K562 (cell line): Measurements from ENCODE around the gene STK24. TPM values are rescaled to one million over a fixed set of nuclear protein-coding genes. Genes with fewer than 3 reads are reported as not detected.

Source experiments
- ATAC-seq: fragments of 200-7000 bp; cut with Tn5 transposase; 3 replicates; pipeline ENCODE4 v1.9.1; 2020; ENCODE audit warnings: moderate library complexity
- BruUV-seq: library from RNA; stranded (reverse); fragments of 400-500 nt; replicated peaks from 2 replicates; lab custom pipeline; 2021; lab: Mats Ljungman, UMichigan
- CTCF ChIA-PET: fragments of 300-600 bp; formaldehyde crosslinking; extraction: SDS; loops from one replicate; lab custom pipeline; 2021; ENCODE audit warnings: low intra/inter-chr PET ratio; lab: Yijun Ruan, JAX
- POLR2A ChIA-PET: fragments of 300-600, 350-650 bp; sonication (Branson Sonifier 250); formaldehyde crosslinking; extraction: SDS; loops from one replicate; lab custom pipeline; 2021; ENCODE audit warnings: antibody characterized with exemption, inconsistent platforms; lab: Yijun Ruan, JAX
- DNase-seq, 4 experiments: peaks; one replicate each; pipeline versions ENCODE4 v3.0.0 to v3.0.0-alpha.2; 2011 to 2018; ENCODE audit warnings: low spot score in 3 of 4, mixed read lengths in 3 of 4; ENCODE audit errors: extremely low read depth in 1 of 4
- FAIRE-seq: peaks from 2 replicates; lab custom pipeline; 2011; peaks lifted over from hg19 to GRCh38; lab: Jason Lieb, UNC
- H2AFZ ChIP-seq: 2 replicates; pipeline ENCODE4 v1.6.0; 2011; ENCODE audit warnings: low read depth, low read length, control low read depth, inconsistent platforms
- H3K27ac ChIP-seq: fragments of 200-600 bp; 3 replicates; pipeline ENCODE4 v1.8.0; 2011; ENCODE audit warnings: low read depth, mild to moderate bottlenecking, control low read depth, inconsistent platforms, low read length, moderate library complexity, mixed read lengths; ENCODE audit errors: extremely low read depth
- H3K27me3 ChIP-seq, 2 experiments: fragments of 300-600 bp in 1 of 2; 2 replicates in 1 of 2; 3 replicates in 1 of 2; pipeline versions ENCODE4 v1.6.0 to v1.8.0; 2011; ENCODE audit warnings: inconsistent platforms in 2 of 2, low read length in 2 of 2, mild to moderate bottlenecking in 1 of 2, mixed read lengths in 1 of 2, moderate library complexity in 1 of 2; ENCODE audit not compliant: control insufficient read depth in 2 of 2, insufficient read depth in 2 of 2
- H3K36me3 ChIP-seq: fragments of 300-600 bp; 3 replicates; pipeline ENCODE4 v1.8.0; 2011; ENCODE audit warnings: mild to moderate bottlenecking, low read length, inconsistent platforms; ENCODE audit not compliant: control insufficient read depth, insufficient read depth
- H3K4me1 ChIP-seq, 2 experiments: fragments of 200-600 bp in 1 of 2; replicated peaks in 1 of 2; 2 replicates in 1 of 2; 3 replicates in 1 of 2; pipeline versions ENCODE4 v1.5.1 to v1.8.0; 2011; ENCODE audit warnings: inconsistent platforms in 2 of 2, low read length in 2 of 2, mild to moderate bottlenecking in 1 of 2, mixed read lengths in 1 of 2, moderate library complexity in 1 of 2; ENCODE audit not compliant: control insufficient read depth in 2 of 2, insufficient read depth in 2 of 2
- H3K4me2 ChIP-seq: 2 replicates; pipeline ENCODE4 v1.6.1; 2011; ENCODE audit warnings: low read length, control low read depth, inconsistent platforms, mixed read lengths; ENCODE audit not compliant: insufficient read depth
- H3K4me3 ChIP-seq: fragments of 200-600 bp; sonication (generic), shearing (Covaris generic); 2 replicates; pipeline ENCODE4 v1.5.1; 2016; ENCODE audit warnings: control low read depth, inconsistent platforms
- H3K79me2 ChIP-seq: fragments of 200-600 bp; 3 replicates; pipeline ENCODE4 v1.8.0; 2011; ENCODE audit warnings: low read length, inconsistent platforms; ENCODE audit not compliant: control insufficient read depth, insufficient read depth
- H3K9ac ChIP-seq, 2 experiments: 2 replicates each; pipeline versions ENCODE4 v1.6.0 to v1.6.1; 2011; ENCODE audit warnings: low read depth in 2 of 2, low read length in 2 of 2, control low read depth in 1 of 2, inconsistent platforms in 1 of 2, mild to moderate bottlenecking in 1 of 2, mixed read lengths in 1 of 2; ENCODE audit not compliant: insufficient read depth in 1 of 2
- H3K9me1 ChIP-seq: one replicate; pipeline ENCODE4 v1.6.0; 2011; ENCODE audit warnings: inconsistent platforms, mild to moderate bottlenecking, low read length, moderate library complexity; ENCODE audit not compliant: control insufficient read depth, insufficient read depth
- H3K9me3 ChIP-seq: replicated peaks from 2 replicates; pipeline ENCODE4 v1.5.1; 2011; ENCODE audit warnings: low read depth, low read length, inconsistent platforms; ENCODE audit not compliant: control insufficient read depth, insufficient read depth
- H4K20me1 ChIP-seq: replicated peaks from 2 replicates; pipeline ENCODE4 v1.6.1; 2011; ENCODE audit warnings: low read length, inconsistent platforms, mixed read lengths; ENCODE audit not compliant: control insufficient read depth, insufficient read depth
- E2F6 ChIP-seq, 2 experiments: IDR thresholded peaks; 2 replicates each; pipeline ENCODE4 v1.6.1; 2011; ENCODE audit warnings: borderline replicate concordance in 1 of 2, control low read depth in 1 of 2, low read depth in 1 of 2, low read length in 1 of 2, mild to moderate bottlenecking in 1 of 2, mixed read lengths in 1 of 2, moderate library complexity in 1 of 2; ENCODE audit not compliant: insufficient read depth in 1 of 2, insufficient read length in 1 of 2, poor library complexity in 1 of 2, severe bottlenecking in 1 of 2; ENCODE audit errors: extremely low read depth in 1 of 2
- EHMT2 ChIP-seq: fragments of 450-650 bp; IDR thresholded peaks from 2 replicates; pipeline ENCODE4 v1.6.1; 2018; ENCODE audit warnings: antibody characterized with exemption
- ERF ChIP-seq: fragments of 450-650 bp; formaldehyde crosslinking; IDR thresholded peaks from 2 replicates; pipeline ENCODE4 v1.4.0; 2020; ENCODE audit warnings: mild to moderate bottlenecking, mixed read lengths
- GTF3C2 ChIP-seq: IDR thresholded peaks from 3 replicates; pipeline ENCODE4 v1.6.1; 2011; ENCODE audit warnings: borderline replicate concordance, mild to moderate bottlenecking, moderate library complexity; ENCODE audit not compliant: insufficient read length; ENCODE audit errors: extremely low read depth
- HOMEZ ChIP-seq: fragments of 250-450 bp; sonication (Bioruptor Pico); IDR thresholded peaks from 2 replicates; pipeline ENCODE4 v1.4.0; 2020; ENCODE audit warnings: mild to moderate bottlenecking, moderate library complexity
- MED1 ChIP-seq: sonication (generic); formaldehyde crosslinking; IDR thresholded peaks from 2 replicates; pipeline ENCODE4 v1.8.1; 2023; ENCODE audit warnings: missing genetic modification reagents, borderline replicate concordance
- TAL1 ChIP-seq: fragments of 450-650 bp; IDR thresholded peaks from 2 replicates; pipeline ENCODE4 v1.6.1; 2016; ENCODE audit warnings: mild to moderate bottlenecking
- ZBTB1 ChIP-seq: sonication (generic); formaldehyde crosslinking; IDR thresholded peaks from 2 replicates; pipeline ENCODE4 v1.8.1; 2023; ENCODE audit warnings: missing genetic modification reagents, low read depth, mild to moderate bottlenecking, borderline replicate concordance
- ZBTB12 ChIP-seq: fragments of 250-450 bp; sonication (Bioruptor Pico); IDR thresholded peaks from 2 replicates; pipeline ENCODE4 v1.4.0; 2020
- ZKSCAN1 ChIP-seq: fragments of 150-350 bp; IDR thresholded peaks from 2 replicates; pipeline ENCODE4 v1.6.1; 2016; ENCODE audit warnings: low read depth, low read length
- ZNF431 ChIP-seq: sonication (generic); formaldehyde crosslinking; IDR thresholded peaks from 2 replicates; pipeline ENCODE4 v1.8.0; 2022; ENCODE audit warnings: mild to moderate bottlenecking, missing genetic modification reagents
- ZNF583 ChIP-seq: fragments of 250-450 bp; sonication (Bioruptor Pico); IDR thresholded peaks from 2 replicates; pipeline ENCODE4 v1.4.0; 2020
- ZNF764 ChIP-seq: fragments of 250-450 bp; sonication (Bioruptor Pico); IDR thresholded peaks from 2 replicates; pipeline ENCODE4 v1.4.0; 2020; ENCODE audit warnings: low read depth, mild to moderate bottlenecking, moderate library complexity
- ZSCAN32 ChIP-seq: fragments of 450-650 bp; formaldehyde crosslinking; IDR thresholded peaks from 2 replicates; pipeline ENCODE4 v1.4.0; 2020; ENCODE audit warnings: mild to moderate bottlenecking, moderate library complexity
- WGBS: fragments of 100-300 bp; shearing (Covaris generic); methylation state at CpG from one replicate; pipeline ENCODE4 v1.1.6; 2016; ENCODE audit warnings: low coverage, mixed read lengths; ENCODE audit not compliant: insufficient coverage; ENCODE audit errors: missing lambda C conversion rate; 5-methylcytosine and 5-hydroxymethylcytosine counted together
- in situ Hi-C: fragments of 300-500 bp; cut with MboI; formaldehyde crosslinking; loops from 4 replicates; pipeline ENCODE4 v1.15.0; 2018; ENCODE audit warnings: inconsistent platforms, mixed read lengths
- intact Hi-C: fragments of 100-400 bp; cut with micrococcal nuclease; formaldehyde crosslinking; loops from 2 replicates; pipeline ENCODE4 v1.14.2; 2022
- polyA plus RNA-seq, 8 experiments: library from polyadenylated mRNA; depleted of rRNA in 4 of 8; stranded (reverse) in 5 of 8; unstranded in 3 of 8; fragments of >200 nt; fragmentation: Nextera tagmentation in 2 of 8; fragmentation: Illumina TruSeq in 1 of 8; extraction: Ambion mirVana in 2 of 8; extraction: Trizol in 1 of 8; gene quantifications; 2 replicates each; pipeline versions ENCODE4 v1.2.1 to v1.2.3, GENCODE V29; 2011 to 2014; ENCODE audit warnings: inconsistent platforms in 1 of 8, missing spikeins in 1 of 8
- total RNA-seq, 7 experiments: library from RNA; depleted of rRNA in 6 of 7; stranded (reverse); fragments of >200 nt in 6 of 7; fragmentation: Illumina TruSeq in 2 of 7; extraction: Trizol in 2 of 7; gene quantifications; 2 replicates each; pipeline versions ENCODE4 v1.2.1 to v1.2.3, GENCODE V29; 2011 to 2021; ENCODE audit warnings: low replicate concordance in 1 of 7

STK24 gene
- total and polyA plus RNA-seq, 9 of the 15 experiments (the other 6 are each of a cell fraction or from before 2014, with no cell fraction given), result 3.8 to 78.4 (median 28.2) TPM

GRCh38 chr13:98460516-98460915 lies 116.4 kb downstream of the STK24 start (continued):
- TF ChIP-seq GTF3C2 (no peak), ZNF431 (no peak), ZKSCAN1 (no peak), ZNF583 (no peak), ZSCAN32 (CRISPR knock-in tag) (no peak)

DNA sequence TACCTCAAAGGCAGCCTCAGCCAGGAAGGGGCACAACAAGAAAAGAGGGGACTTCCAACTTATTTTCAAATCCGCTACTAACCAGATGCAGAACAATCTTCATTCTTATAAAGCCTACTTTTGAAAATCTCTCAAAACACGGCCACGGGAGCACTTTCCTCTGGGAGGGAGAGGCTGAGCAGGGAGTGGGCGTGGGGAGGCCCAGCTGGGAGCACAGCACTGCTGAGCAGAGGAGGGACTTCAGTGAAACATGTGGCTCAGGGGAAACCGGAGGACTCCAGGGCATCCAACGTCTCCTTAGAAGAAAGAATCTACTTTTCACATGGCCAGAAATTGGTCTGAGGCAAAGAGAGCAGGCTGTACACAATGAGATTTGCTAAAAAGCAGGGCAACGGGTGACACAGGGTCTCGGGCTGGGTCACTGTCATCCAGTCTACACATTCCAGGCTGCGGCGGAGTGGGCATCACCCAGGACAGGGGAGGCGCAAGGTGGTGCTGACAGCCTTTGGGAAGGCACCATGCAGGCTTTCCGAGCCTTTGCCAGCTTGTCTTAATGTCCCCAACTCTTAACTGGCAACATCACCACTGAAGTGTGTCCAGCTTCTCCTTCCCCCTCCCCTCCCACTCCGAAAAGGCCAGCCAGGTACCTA lies 117.1 kb downstream of the STK24 start:
- intact Hi-C loops, result no loop called here
- Histone ChIP-seq H2AFZ (no peak overlapping the region), H3K79me2 (no peaks in the 10 kb centered on the region), H3K9me1 (no peaks in the 10 kb centered on the region), H3K27ac (no peak overlapping the region), H4K20me1 (no peaks in the 10 kb centered on the region), H3K9me3 (no peaks in the 10 kb centered on the region), H3K36me3 (peaks cover 44% of the 10 kb centered on the region; the same call in 2 of the 3 replicates), H3K4me1 (no peaks in the 10 kb centered on the region), H3K4me2 (no peak overlapping the region), H3K4me3 (no peak overlapping the region), H3K27me3 (no peaks in the 10 kb centered on the region), H3K9ac (no peak overlapping the region)
- ChIA-PET POLR2A (interaction anchor here (0.6 kb wide), 1 partner anchor 135 kb away, joined by 3 read pairs; no protein-coding TSS in a partner anchor), CTCF (no interaction called here)
- 93% methylated on average over 8 of the region's 13 CpGs for WGBS
- no TSS peak for BruUV-seq
- in situ Hi-C loops, result no loop called here
- DNase-seq (no peak), ATAC-seq (no peak), FAIRE-seq (no peak)
- TF ChIP-seq E2F6 (IDR thresholded peaks at IDR 0.05; ENCODE audit: borderline replicate concordance in 1 of 2, extremely low read depth in 1 of 2, insufficient read depth in 1 of 2, insufficient read length in 1 of 2, low read depth in 1 of 2, low read length in 1 of 2, poor library complexity in 1 of 2, severe bottlenecking in 1 of 2) (no peak), MED1 (CRISPR knock-in tag) (no peak), ZBTB12 (CRISPR knock-in tag) (no peak), TAL1 (no peak), ZNF764 (CRISPR knock-in tag) (no peak), ZBTB1 (no peak), ERF (no peak), HOMEZ (CRISPR knock-in tag) (no peak), EHMT2 (no peak)
